Gastrocnemius medialis (tissue), 4 donors: Measurements from ENCODE around the gene ZKSCAN3. TPM values are rescaled to one million over a fixed set of nuclear protein-coding genes. Genes with fewer than 3 reads are reported as not detected.
A peak's percentile ranks its signal among the peaks of the same experiment; 100 is the strongest.
"Not testable (repeated sequence)": the region's sequence is repeated elsewhere in the genome, so short reads cannot be mapped to it uniquely, and the experiment has no call there.

ENCODE experiments used
- ATAC-seq, 2 donors: fragments of 150-250 bp; one replicate each; pipeline ENCODE4 v1.9.1; 2016
- DNase-seq, 2 donors: peaks; one replicate each; pipeline ENCODE4 v3.0.0-alpha.2; 2019
- H3K27ac ChIP-seq, 4 donors: fragments of 200-600 bp; sonication (generic); 1 replicate in 1 of 4; 2 replicates in 3 of 4; pipeline ENCODE4 v1.5.1; 2016 to 2018; ENCODE audit warnings: mild to moderate bottlenecking in 2 of 4, moderate library complexity in 1 of 4
- H3K27me3 ChIP-seq, 3 donors: fragments of 200-600 bp; sonication (generic) in 2 of 3; 1 replicate in 1 of 3; 2 replicates in 2 of 3; pipeline versions ENCODE4 v1.5.1 to v1.6.0; 2016 to 2019; ENCODE audit warnings: mild to moderate bottlenecking in 1 of 3, moderate library complexity in 1 of 3
- H3K36me3 ChIP-seq, 2 donors: fragments of 200-600 bp; sonication (generic) in 1 of 2; one replicate each; pipeline ENCODE4 v1.5.1; 2017 to 2018
- H3K4me1 ChIP-seq, 2 donors: fragments of 200-600 bp; sonication (generic) in 1 of 2; one replicate each; pipeline ENCODE4 v1.5.1; 2016 to 2017; ENCODE audit warnings: mild to moderate bottlenecking in 2 of 2
- H3K4me3 ChIP-seq, 4 donors: fragments of 200-600 bp; sonication (generic) in 3 of 4; 1 replicate in 1 of 4; 2 replicates in 3 of 4; pipeline ENCODE4 v1.5.1; 2016 to 2019; ENCODE audit warnings: mild to moderate bottlenecking in 2 of 4
- H3K9me3 ChIP-seq, 3 donors: fragments of 200-600 bp; sonication (generic) in 2 of 3; 1 replicate in 1 of 3; 2 replicates in 2 of 3; pipeline ENCODE4 v1.5.1; 2016 to 2019
- POLR2A ChIP-seq, 2 donors: fragments of 450-650 bp; IDR thresholded peaks; one replicate each; pipeline ENCODE4 v1.6.1; 2017; ENCODE audit warnings: antibody characterized with exemption in 2 of 2, mild to moderate bottlenecking in 2 of 2, moderate library complexity in 2 of 2
- in situ Hi-C, 4 donors: fragments of 200-750 bp; cut with MboI; loops; one replicate each; pipeline versions ENCODE4 v1.15.0 to v1.8.0; 2017; ENCODE audit warnings: low sequenced_read_pairs in 4 of 4
- intact Hi-C: fragments of 100-400 bp; cut with DNase I; formaldehyde crosslinking; loops from one replicate; pipeline ENCODE4 v1.15.1; 2023; ENCODE audit warnings: low total_unique reads
- total RNA-seq, 4 donors: library from RNA; depleted of rRNA; stranded (reverse); fragments of >200 nt; gene quantifications; one replicate each; pipeline versions ENCODE4 v1.1.0 to v1.2.3, GENCODE V29; 2016
- TF ChIP-seq, protein P1 (sequence below), 5 experiments: fragments of 450-650 bp in 3 of 5; fragments of 200-600 bp in 2 of 5; sonication (generic) in 2 of 5; IDR thresholded peaks in 4 of 5; conservative IDR thresholded peaks in 1 of 5; 1 replicate in 4 of 5; 2 replicates in 1 of 5; pipeline ENCODE4 v1.5.1; 2016 to 2019; ENCODE audit warnings: antibody characterized with exemption in 5 of 5, mild to moderate bottlenecking in 3 of 5, moderate library complexity in 3 of 5

Gene ZKSCAN3
- 1 to 10 TPM; 1.5 to 4.5 (median 2.4) TPM for total RNA-seq

DNA sequence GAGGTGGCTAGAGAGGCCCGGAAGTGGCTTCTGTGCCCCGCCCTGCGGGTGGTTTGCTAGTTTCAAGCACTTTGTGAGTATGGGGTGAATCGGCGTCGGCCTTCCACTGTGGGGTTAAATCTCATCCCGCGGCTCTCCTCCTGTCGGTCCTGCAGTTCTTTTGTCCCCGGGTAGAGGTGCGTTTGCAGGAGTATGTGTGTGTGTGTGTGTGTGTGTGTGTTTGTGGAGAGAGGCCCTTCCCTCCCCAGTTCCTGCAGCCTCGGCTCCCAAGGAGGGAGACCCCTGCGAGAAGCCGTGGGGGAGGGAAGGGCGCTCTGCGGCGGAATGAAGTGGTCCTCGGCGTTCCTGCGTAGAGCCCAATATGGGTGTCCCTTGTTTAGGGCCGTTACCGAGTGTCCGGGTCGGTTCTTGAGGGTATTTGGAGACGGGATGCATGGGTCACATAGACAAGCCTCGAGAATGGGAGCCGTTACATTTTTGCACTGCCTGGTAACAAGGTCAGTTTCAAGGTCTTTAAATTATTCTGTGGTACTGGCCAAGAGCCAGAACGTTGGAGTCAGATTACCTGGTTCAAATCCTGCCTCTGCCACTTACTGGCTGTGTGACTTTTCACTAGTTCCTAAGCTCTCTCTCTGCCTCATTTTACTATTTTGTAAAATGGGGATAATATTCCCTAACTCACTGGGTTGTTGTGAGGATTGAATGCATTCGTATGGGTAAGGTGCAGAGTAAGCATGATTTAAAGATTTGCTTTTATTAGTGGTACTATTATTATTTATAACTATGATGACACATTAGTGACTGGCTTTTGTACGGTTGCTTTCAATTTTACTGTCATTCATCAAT, at the start of gene ZKSCAN3:
Gene ZKSCAN3 (plus strand): TSS at position 56 of the 846 bp plus-strand sequence. CDS start 9,640 bp downstream, outside the sequence.
- no peaks in the 10 kb centered on the region for H3K27me3 ChIP-seq
- no peaks in the 10 kb centered on the region for H3K36me3 ChIP-seq
- intact Hi-C loops (loop anchor here (5.0 to 10.0 kb wide), 2 partner anchors 547 to 1215 kb away; a partner anchor contains a TSS), in situ Hi-C loops (loop anchor here (10.0 to 25.0 kb wide), 3 partner anchors 85 to 1188 kb away; partner anchors contain the start of gene ZSCAN26 (in 3 of the 4))
- H3K9me3 ChIP-seq = no peaks in the 10 kb centered on the region
- DNase-seq (peak; percentile 59 to 75), ATAC-seq (peak; percentile 91 to 92)
- peak within 1 kb of the TSS; percentile 75 to 83 (median 80) for H3K27ac ChIP-seq
- H3K4me1 ChIP-seq = peaks cover 24 to 48% of the 10 kb centered on the region in 2 donors
- H3K4me3 ChIP-seq = peak within 1 kb of the TSS; percentile 75 to 91 (median 84)
- peak in 1 of 2 donors; percentile 17 for TF ChIP-seq POLR2A (IDR thresholded peaks at IDR 0.05)
- TF ChIP-seq, protein P1, sequence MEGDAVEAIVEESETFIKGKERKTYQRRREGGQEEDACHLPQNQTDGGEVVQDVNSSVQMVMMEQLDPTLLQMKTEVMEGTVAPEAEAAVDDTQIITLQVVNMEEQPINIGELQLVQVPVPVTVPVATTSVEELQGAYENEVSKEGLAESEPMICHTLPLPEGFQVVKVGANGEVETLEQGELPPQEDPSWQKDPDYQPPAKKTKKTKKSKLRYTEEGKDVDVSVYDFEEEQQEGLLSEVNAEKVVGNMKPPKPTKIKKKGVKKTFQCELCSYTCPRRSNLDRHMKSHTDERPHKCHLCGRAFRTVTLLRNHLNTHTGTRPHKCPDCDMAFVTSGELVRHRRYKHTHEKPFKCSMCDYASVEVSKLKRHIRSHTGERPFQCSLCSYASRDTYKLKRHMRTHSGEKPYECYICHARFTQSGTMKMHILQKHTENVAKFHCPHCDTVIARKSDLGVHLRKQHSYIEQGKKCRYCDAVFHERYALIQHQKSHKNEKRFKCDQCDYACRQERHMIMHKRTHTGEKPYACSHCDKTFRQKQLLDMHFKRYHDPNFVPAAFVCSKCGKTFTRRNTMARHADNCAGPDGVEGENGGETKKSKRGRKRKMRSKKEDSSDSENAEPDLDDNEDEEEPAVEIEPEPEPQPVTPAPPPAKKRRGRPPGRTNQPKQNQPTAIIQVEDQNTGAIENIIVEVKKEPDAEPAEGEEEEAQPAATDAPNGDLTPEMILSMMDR (IDR thresholded peaks at IDR 0.05 in 4 of 5, conservative IDR thresholded peaks at IDR 0.05 in 1 of 5) = no peak

DNA sequence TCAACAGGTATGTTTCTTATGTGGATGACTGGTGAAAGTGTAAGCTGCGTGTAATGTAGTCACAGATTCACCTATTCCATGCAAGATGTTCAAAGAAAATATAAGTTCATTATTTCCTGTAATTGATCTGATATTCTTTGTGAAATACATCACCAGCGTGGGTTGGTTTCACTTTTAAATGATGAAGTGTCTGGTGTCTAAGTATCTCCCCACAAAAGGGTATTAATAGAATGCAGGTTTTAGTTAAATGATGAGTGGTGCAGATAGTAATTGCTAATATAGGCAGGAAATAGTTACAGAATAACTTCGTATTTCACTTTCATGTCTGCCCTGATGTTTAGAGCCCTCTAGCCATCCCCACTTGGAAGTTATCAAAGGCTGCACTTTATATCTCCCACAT, 46.2 kb upstream of the ZKSCAN3 start:
- intact Hi-C loops (no loop called here), in situ Hi-C loops (no loop called here)
- TF ChIP-seq, protein P1 (IDR thresholded peaks at IDR 0.05 in 4 of 5, conservative IDR thresholded peaks at IDR 0.05 in 1 of 5) = no peak
- no peak for TF ChIP-seq POLR2A (IDR thresholded peaks at IDR 0.05)

DNA sequence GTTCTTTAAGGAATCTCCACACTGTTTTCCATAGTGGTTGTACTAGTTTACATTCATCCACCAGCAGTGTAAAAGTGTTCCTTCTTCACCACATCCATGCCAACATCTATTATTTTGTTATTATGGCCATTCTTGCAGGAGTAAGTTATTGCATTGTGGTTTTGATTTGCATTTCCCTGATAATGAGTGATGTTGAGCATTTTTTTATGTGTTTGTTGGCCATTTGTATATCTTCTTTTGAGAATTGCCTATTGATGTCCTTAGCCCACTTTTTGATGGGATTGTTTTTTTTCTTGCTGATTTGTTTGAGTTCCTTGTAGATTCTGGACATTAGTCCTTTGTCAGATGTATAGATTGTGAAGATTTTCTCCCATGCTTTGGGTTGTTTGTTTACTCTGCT, 43.4 kb upstream of the ZKSCAN3 start:
- ATAC-seq, H3K4me3 ChIP-seq, DNase-seq, H3K27me3 ChIP-seq, H3K4me1 ChIP-seq, in situ Hi-C loops, H3K9me3 ChIP-seq, intact Hi-C loops, H3K36me3 ChIP-seq, H3K27ac ChIP-seq: not testable (repeated sequence)

More for the DNA sequence above, 46.2 kb upstream of the ZKSCAN3 start:
- ATAC-seq = no peak
- no peaks in the 10 kb centered on the region for H3K9me3 ChIP-seq
- H3K4me1 ChIP-seq = no peaks in the 10 kb centered on the region
- peaks cover 0 to 1% of the 10 kb centered on the region in 2 donors for H3K36me3 ChIP-seq
- no peak overlapping the region for H3K27ac ChIP-seq
- H3K27me3 ChIP-seq = no peaks in the 10 kb centered on the region
- no peak overlapping the region for H3K4me3 ChIP-seq
- no peak for DNase-seq

DNA sequence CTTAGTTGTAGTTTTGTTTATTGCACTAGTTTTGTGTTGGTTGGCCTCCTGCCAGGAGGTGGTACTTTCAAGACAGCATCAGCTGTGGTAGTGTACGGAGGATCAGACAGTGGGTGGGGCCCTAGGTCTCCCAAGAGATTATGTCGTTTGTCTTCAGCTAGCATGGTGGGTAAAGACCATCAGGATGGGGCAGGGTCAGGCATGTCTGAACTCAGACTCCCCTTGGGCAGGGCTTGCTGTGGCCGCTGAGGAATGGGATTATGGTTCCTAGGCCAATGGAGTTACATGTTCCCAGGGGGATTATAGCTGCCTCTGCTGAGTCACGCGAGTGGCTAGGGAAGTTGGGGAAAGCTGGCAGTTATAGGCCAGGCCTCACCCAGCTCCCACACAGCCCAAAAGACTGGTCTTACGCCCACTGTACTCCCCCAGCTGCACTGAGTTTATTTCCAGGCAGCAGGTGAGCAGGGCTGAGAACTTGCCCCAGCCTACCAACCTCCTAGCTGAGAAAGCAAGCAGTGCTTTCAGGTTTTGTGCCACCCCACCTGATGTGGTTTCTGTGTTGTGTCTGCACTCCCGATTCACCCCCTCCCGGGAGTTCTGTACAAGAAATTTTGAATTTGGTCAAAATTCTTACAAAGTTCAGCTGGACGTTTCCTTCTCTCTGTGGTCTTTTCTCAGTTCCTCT, 38.5 kb upstream of the ZKSCAN3 start:
- intact Hi-C loops (no loop called here), in situ Hi-C loops (no loop called here)
- ATAC-seq (no peak), DNase-seq (no peak)
- Histone ChIP-seq H3K4me3 (no peak overlapping the region), H3K4me1 (no peaks in the 10 kb centered on the region), H3K36me3 (no peaks in the 10 kb centered on the region), H3K27ac (no peak overlapping the region), H3K9me3 (no peaks in the 10 kb centered on the region), H3K27me3 (no peaks in the 10 kb centered on the region)
- no peak for TF ChIP-seq POLR2A (IDR thresholded peaks at IDR 0.05)
- TF ChIP-seq, protein P1 (IDR thresholded peaks at IDR 0.05 in 4 of 5, conservative IDR thresholded peaks at IDR 0.05 in 1 of 5) = no peak

DNA sequence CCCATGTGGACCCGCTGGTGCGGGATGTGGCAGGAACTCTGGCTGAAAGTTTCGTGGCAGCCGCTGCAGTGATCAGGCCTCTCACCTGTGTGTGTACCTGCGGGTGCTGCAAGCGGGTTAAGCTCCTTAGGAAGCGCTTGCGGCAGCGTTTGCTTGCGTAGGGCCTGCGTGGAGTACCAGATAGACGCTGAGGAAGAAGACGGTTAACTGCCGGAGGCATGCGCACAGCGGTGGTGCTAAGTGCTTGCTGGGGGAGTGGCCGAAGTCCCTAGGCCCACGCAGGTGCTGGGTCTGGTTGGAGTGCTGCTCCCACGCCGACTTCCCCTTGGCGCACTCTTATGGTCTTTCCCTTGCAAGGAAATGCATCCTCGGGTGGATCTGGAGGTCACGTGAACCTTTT, 36.8 kb upstream of the ZKSCAN3 start:
- intact Hi-C loops = no loop called here
- DNase-seq (no peak), ATAC-seq (no peak)
- Histone ChIP-seq H3K4me3 (no peak overlapping the region), H3K4me1 (no peaks in the 10 kb centered on the region), H3K9me3 (no peaks in the 10 kb centered on the region), H3K27me3 (no peaks in the 10 kb centered on the region), H3K36me3 (no peaks in the 10 kb centered on the region), H3K27ac (no peak overlapping the region)
- in situ Hi-C loops = no loop called here
- TF ChIP-seq, protein P1 (IDR thresholded peaks at IDR 0.05 in 4 of 5, conservative IDR thresholded peaks at IDR 0.05 in 1 of 5) = no peak
- TF ChIP-seq POLR2A (IDR thresholded peaks at IDR 0.05) = no peak
